ENCODE measurements around the gene GNAO1.

- TF ChIP-seq CTCF (IDR thresholded peaks at IDR 0.05) (no peak), POLR2A (IDR thresholded peaks at IDR 0.05) (no peak)
These were observed 160.2 kb downstream of the GNAO1 start for GRCh38 chr16:56351481-56351880.
